ENCODE results near the gene RHOT2.

RHOT2 gene

GRCh38 chr16:674968-675883, 7.3 kb downstream of the RHOT2 start, which contains the start of gene RHBDL1:
TSS of gene RHBDL1 (plus strand) at chr16:675671. CDS start at chr16:675791, 120 bp downstream.
- no peak for TF ChIP-seq POLR2A (IDR thresholded peaks at IDR 0.05; ENCODE audit: low read depth, low read length)
- no peak for TF ChIP-seq SPI1 (IDR thresholded peaks at IDR 0.05; ENCODE audit: low read depth, low read length)
- TF ChIP-seq POLR2AphosphoS5 (IDR thresholded peaks at IDR 0.05; ENCODE audit: low read depth, low read length) = no peak
- TF ChIP-seq TAF1 (IDR thresholded peaks at IDR 0.05; ENCODE audit: low read depth, low read length) = no peak
- no peak for TF ChIP-seq PAX5 (IDR thresholded peaks at IDR 0.05; ENCODE audit: insufficient read depth, low read length, severe bottlenecking)
- no peak for TF ChIP-seq POU2F2 (IDR thresholded peaks at IDR 0.05; ENCODE audit: low read depth, low read length)
- FAIRE-seq (peak; percentile 76), DNase-seq (ENCODE audit: insufficient read length, low spot score) (no peak)

GRCh38 chr16:675884-676564, 8.1 kb downstream of the RHOT2 start:
- DNase-seq (ENCODE audit: insufficient read length, low spot score) (no peak), FAIRE-seq (no peak)
- TF ChIP-seq PAX5 (IDR thresholded peaks at IDR 0.05; ENCODE audit: insufficient read depth, low read length, severe bottlenecking) (no peak), POU2F2 (IDR thresholded peaks at IDR 0.05; ENCODE audit: low read depth, low read length) (no peak), POLR2A (IDR thresholded peaks at IDR 0.05; ENCODE audit: low read depth, low read length) (no peak), TAF1 (IDR thresholded peaks at IDR 0.05; ENCODE audit: low read depth, low read length) (no peak), SPI1 (IDR thresholded peaks at IDR 0.05; ENCODE audit: low read depth, low read length) (no peak), POLR2AphosphoS5 (IDR thresholded peaks at IDR 0.05; ENCODE audit: low read depth, low read length) (no peak)

- DNase-seq (ENCODE audit: insufficient read length, low spot score) (no peak), FAIRE-seq (no peak)
- no peak for TF ChIP-seq SPI1 (IDR thresholded peaks at IDR 0.05; ENCODE audit: low read depth, low read length)
- no peak for TF ChIP-seq POLR2A (IDR thresholded peaks at IDR 0.05; ENCODE audit: low read depth, low read length)
These were observed 8.6 kb downstream of the RHOT2 start for GRCh38 chr16:676565-676902.

DNA sequence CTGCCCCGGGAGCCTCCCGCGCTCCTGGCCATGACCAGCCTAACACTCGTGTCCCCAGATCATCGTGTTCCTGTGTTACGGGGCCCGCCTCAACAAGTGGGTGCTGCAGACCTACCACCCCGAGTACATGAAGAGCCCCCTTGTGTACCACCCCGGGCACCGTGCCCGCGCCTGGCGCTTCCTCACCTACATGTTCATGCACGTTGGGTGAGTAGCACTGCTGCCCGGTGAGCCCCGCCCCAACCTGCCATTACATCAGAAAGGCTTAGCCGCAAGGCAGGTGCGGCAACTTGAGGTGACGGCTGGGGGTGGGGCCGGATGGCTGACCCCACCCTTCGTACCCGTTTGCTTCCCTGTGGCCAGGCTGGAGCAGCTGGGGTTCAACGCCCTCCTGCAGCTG, 9.0 kb downstream of the RHOT2 start:
- TF ChIP-seq SPI1 (IDR thresholded peaks at IDR 0.05; ENCODE audit: low read depth, low read length) (no peak), POU2F2 (IDR thresholded peaks at IDR 0.05; ENCODE audit: low read depth, low read length) (no peak), TAF1 (IDR thresholded peaks at IDR 0.05; ENCODE audit: low read depth, low read length) (no peak), PAX5 (IDR thresholded peaks at IDR 0.05; ENCODE audit: insufficient read depth, low read length, severe bottlenecking) (no peak), POLR2A (IDR thresholded peaks at IDR 0.05; ENCODE audit: low read depth, low read length) (no peak), POLR2AphosphoS5 (IDR thresholded peaks at IDR 0.05; ENCODE audit: low read depth, low read length) (no peak)
- DNase-seq (ENCODE audit: insufficient read length, low spot score) = no peak
- no peak for FAIRE-seq

- FAIRE-seq (no peak), DNase-seq (ENCODE audit: insufficient read length, low spot score) (no peak)
These were observed 9.6 kb downstream of the RHOT2 start for GRCh38 chr16:677316-678190.

GRCh38 chr16:678209-678857, 10.4 kb downstream of the RHOT2 start:
- no peak for TF ChIP-seq TAF1 (IDR thresholded peaks at IDR 0.05; ENCODE audit: low read depth, low read length)
- TF ChIP-seq POLR2A (IDR thresholded peaks at IDR 0.05; ENCODE audit: low read depth, low read length) = no peak
- TF ChIP-seq POLR2AphosphoS5 (IDR thresholded peaks at IDR 0.05; ENCODE audit: low read depth, low read length) = no peak
- TF ChIP-seq POU2F2 (IDR thresholded peaks at IDR 0.05; ENCODE audit: low read depth, low read length) = no peak
- TF ChIP-seq PAX5 (IDR thresholded peaks at IDR 0.05; ENCODE audit: insufficient read depth, low read length, severe bottlenecking) = no peak
- no peak for TF ChIP-seq SPI1 (IDR thresholded peaks at IDR 0.05; ENCODE audit: low read depth, low read length)
- DNase-seq (ENCODE audit: insufficient read length, low spot score) = no peak
- FAIRE-seq = peak; percentile 38

More at GRCh38 chr16:677316-678190, 9.6 kb downstream of the RHOT2 start:
- TF ChIP-seq POU2F2 (IDR thresholded peaks at IDR 0.05; ENCODE audit: low read depth, low read length) (no peak), POLR2AphosphoS5 (IDR thresholded peaks at IDR 0.05; ENCODE audit: low read depth, low read length) (no peak), SPI1 (IDR thresholded peaks at IDR 0.05; ENCODE audit: low read depth, low read length) (no peak), PAX5 (IDR thresholded peaks at IDR 0.05; ENCODE audit: insufficient read depth, low read length, severe bottlenecking) (no peak), TAF1 (IDR thresholded peaks at IDR 0.05; ENCODE audit: low read depth, low read length) (no peak), POLR2A (IDR thresholded peaks at IDR 0.05; ENCODE audit: low read depth, low read length) (no peak)

- FAIRE-seq = peak; percentile 72
These were observed 11.2 kb downstream of the RHOT2 start for GRCh38 chr16:678858-679813.

More at GRCh38 chr16:678858-679813, 11.2 kb downstream of the RHOT2 start:
- TF ChIP-seq POLR2AphosphoS5 (IDR thresholded peaks at IDR 0.05; ENCODE audit: low read depth, low read length) (no peak), PAX5 (IDR thresholded peaks at IDR 0.05; ENCODE audit: insufficient read depth, low read length, severe bottlenecking) (no peak), TAF1 (IDR thresholded peaks at IDR 0.05; ENCODE audit: low read depth, low read length) (no peak), POU2F2 (IDR thresholded peaks at IDR 0.05; ENCODE audit: low read depth, low read length) (no peak), POLR2A (IDR thresholded peaks at IDR 0.05; ENCODE audit: low read depth, low read length) (no peak), SPI1 (IDR thresholded peaks at IDR 0.05; ENCODE audit: low read depth, low read length) (no peak)
- no peak for DNase-seq (ENCODE audit: insufficient read length, low spot score)

Data from GM12891 (cell line).